ENCODE data around the gene CLVS2.

DNA sequence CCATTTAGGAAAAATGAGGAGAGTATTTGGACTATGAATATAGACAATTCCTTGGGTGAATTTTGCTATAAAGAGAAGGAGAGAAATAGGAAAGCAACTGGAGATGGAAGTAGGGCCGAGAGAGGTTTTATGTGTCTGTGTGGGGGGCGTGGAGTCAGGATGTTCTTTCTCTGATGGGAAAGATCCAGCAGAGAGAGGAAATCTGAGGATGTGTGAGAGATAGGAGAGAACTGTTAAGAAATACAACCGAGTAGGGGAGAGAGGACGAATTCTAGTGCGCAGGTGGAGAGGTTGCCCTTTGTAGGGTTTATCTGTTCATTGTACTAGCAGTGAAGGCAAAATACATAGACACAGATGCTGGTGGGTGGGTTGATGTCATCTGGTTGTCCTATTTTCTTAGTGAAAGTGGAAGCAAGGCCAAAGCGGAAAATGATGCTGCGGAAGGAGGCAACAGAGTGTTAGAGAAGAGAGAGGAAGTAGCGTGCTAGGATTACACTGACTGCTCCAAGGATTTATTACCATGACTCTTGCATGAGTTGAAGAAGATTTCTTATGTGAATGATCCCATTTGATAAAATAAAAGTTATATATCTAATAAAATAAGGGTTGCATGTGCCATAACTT is 57.7 kb downstream of the CLVS2 start:
- TF ChIP-seq, protein P1, sequence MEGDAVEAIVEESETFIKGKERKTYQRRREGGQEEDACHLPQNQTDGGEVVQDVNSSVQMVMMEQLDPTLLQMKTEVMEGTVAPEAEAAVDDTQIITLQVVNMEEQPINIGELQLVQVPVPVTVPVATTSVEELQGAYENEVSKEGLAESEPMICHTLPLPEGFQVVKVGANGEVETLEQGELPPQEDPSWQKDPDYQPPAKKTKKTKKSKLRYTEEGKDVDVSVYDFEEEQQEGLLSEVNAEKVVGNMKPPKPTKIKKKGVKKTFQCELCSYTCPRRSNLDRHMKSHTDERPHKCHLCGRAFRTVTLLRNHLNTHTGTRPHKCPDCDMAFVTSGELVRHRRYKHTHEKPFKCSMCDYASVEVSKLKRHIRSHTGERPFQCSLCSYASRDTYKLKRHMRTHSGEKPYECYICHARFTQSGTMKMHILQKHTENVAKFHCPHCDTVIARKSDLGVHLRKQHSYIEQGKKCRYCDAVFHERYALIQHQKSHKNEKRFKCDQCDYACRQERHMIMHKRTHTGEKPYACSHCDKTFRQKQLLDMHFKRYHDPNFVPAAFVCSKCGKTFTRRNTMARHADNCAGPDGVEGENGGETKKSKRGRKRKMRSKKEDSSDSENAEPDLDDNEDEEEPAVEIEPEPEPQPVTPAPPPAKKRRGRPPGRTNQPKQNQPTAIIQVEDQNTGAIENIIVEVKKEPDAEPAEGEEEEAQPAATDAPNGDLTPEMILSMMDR (IDR thresholded peaks at IDR 0.05), result no peak
- TF ChIP-seq POLR2A (IDR thresholded peaks at IDR 0.05), result no peak
- TF ChIP-seq EP300 (IDR thresholded peaks at IDR 0.05), result no peak
- TF ChIP-seq POLR2AphosphoS5 (IDR thresholded peaks at IDR 0.05), result no peak
